Activated naive CD4-positive, alpha-beta T cell treated with Interleukin-2 at 50 U/mL for 16 hours (primary cell): Measurements from ENCODE around the gene KRTAP10-8.
"Not testable (repeated sequence)": the region's sequence is repeated elsewhere in the genome, so short reads cannot be mapped to it uniquely, and the experiment has no call there.

Experiments
- DNase-seq: peaks from one replicate; pipeline ENCODE4 v3.0.0-alpha.2; 2020

KRTAP10-8 gene, protein sequence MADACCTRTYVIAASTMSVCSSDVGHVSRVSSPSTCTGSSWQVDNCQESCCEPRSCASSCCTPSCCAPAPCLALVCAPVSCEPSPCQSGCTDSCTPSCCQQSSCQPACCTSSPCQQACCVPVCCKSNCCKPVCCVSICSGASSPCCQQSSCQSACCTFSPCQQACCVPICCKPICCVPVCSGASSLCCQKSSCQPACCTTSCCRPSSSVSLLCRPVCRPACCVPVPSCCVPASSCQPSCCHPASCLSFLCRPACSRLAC

GRCh38 chr21:44612029-44612486 lies at the start of gene KRTAP10-8:
KRTAP10-8 (plus strand) TSS chr21:44612079; CDS start chr21:44612101, 22 bp downstream.
- DNase-seq = no peak

GRCh38 chr21:44564099-44564498 lies 47.8 kb upstream of the KRTAP10-8 start:
- no peak for DNase-seq

DNA sequence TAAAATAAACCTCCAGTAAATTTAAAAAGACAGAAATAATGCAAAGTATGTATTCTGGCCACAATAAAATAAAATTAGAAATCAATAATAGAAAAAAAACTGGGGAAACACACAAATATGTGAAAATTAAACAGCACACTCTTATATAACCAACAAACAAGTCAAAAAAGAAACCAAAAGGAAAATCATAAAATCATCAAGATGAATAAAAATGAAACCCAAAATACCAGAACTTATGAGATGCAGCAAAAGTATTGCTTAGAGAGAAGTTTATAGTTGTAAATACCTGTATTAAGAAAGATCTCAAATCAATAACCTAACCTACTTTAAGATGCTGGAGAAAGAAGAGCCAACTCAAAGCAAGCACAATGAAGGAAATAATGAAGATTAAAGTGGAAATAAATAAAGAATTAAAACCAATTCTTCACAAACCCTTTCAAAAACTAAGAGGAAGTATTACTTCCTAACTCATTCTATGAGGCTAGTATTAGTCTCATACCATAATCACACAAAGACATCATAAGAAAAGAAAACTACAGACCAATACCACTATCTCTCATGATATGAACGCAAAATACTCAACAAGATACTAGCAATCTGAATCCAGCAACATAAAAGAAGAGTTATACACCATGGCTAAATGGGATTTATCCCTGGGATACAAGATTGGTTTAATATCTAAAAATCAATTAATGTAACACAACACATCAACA lies 46.8 kb upstream of the KRTAP10-8 start:
- no peak for DNase-seq

GRCh38 chr21:44566403-44566802 lies 45.5 kb upstream of the KRTAP10-8 start:
- no peak for DNase-seq

GRCh38 chr21:44567481-44568171 lies 44.3 kb upstream of the KRTAP10-8 start:
- DNase-seq = no peak

DNA sequence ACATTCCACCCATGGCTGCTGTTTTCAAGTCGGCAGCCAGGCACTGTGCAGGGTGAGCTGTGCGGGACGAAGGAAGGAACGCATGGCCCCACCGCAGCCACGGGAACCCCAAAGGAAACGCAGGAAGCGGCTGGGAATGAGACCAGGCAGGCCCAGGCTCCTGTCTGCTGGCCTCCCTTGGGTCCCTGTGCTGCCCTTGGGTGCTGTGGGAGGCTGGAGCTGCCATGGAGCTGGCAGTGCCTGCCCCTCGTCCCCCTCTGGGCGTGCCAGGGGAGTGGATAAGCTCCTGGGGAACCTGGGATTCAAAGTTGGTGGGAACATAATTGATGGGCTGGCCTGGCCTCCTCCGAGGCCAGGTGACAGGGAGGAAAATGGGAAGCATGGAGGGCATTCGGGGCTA lies 43.6 kb upstream of the KRTAP10-8 start:
- no peak for DNase-seq

DNA sequence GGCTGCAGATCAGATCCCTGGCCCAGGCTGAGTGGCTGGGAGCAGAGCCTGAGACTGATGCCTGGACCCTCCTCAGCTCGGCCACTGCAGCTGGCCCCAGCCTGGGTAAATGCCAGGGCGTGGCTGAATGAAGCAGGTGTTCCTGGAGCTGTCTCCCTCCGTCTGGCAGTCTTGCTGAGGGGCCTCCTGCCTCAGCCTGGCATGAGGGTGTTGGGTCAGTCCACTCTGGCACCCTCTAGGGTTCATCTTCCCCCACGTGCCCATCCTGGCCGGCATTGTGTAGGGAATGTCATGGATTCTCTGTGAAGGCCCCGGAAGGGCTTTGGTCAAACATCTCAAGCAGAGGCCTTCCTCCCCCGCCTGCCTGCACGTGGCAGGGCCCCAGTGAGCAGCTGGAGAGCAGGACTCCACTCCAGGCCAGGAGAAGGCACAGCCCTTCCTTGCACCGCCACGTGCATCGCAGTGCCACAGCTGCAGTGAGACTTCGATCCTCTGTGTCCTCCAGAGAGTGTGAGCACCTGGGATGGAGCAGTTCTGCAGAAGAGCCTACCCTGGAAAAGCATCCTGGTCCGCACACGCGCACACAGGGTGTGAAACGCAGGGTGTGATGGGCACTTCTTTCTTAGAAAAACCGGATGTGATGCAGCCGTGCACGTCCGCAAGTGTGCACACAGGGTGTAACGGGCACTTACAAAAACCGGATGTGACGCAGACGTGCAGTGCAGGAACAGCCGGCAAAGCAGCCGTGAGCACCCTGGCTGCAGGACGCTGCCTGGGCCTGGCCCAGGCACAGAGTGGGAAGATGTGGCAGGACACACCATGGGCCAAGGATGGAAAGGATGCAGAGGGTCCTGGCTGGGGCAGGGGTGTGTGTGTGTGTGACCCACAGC lies 43.0 kb upstream of the KRTAP10-8 start:
- no peak for DNase-seq

GRCh38 chr21:44569861-44570517 lies 41.9 kb upstream of the KRTAP10-8 start:
- no peak for DNase-seq

- no peak for DNase-seq
These were observed 40.6 kb upstream of the KRTAP10-8 start for GRCh38 chr21:44571296-44571695.

- DNase-seq = no peak
These were observed 39.8 kb upstream of the KRTAP10-8 start for GRCh38 chr21:44571844-44572782.

DNA sequence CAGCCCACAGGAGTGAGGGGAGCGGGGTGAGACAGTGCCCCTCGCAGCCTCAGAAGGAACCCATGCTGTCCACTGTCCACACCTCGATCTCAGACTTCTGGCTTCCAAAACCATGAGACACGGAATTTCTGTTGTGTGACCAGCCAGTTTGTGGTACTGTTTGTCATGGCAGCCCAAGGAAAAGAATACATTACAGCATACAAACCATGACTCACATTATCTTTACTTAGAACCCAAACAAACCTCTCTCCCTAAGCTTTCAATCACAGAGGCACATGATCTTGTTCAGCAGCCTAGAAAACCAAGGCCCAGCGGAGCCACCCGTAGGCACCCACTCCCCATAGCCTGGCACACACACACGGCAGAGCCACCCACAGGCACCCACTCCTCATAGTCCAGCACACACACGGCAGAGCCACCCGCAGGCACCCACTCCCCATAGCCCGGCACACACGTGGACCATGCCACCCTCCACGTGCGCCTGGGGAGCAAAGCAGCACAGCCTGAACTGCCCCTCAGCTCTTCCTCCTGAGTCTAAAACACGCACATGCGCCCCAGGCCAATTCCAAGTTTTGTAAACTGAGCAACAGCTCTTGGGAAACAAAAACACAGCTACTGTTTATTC lies 38.8 kb upstream of the KRTAP10-8 start:
- DNase-seq = no peak

DNA sequence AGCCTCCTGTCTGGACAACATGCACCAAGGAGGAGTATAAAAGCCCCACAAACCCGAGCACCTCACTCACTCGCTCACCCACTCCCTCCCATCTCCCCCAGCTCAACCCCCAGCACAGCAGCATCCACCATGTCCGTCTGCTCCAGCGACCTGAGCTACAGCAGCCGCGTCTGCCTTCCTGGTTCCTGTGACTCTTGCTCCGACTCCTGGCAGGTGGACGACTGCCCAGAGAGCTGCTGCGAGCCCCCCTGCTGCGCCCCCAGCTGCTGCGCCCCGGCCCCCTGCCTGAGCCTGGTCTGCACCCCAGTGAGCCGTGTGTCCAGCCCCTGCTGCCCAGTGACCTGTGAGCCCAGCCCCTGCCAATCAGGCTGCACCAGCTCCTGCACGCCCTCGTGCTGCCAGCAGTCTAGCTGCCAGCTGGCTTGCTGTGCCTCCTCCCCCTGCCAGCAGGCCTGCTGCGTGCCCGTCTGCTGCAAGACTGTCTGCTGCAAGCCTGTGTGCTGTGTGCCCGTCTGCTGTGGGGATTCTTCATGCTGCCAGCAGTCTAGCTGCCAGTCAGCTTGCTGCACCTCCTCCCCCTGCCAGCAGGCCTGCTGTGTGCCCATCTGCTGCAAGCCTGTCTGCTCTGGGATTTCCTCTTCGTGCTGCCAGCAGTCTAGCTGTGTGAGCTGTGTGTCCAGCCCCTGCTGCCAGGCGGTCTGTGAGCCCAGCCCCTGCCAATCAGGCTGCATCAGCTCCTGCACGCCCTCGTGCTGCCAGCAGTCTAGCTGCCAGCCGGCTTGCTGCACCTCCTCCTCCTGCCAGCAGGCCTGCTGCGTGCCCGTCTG lies 38.0 kb upstream of the KRTAP10-8 start, which contains the start of gene KRTAP10-4:
Gene KRTAP10-4, plus strand, starts transcription at position 100 of the 827 bp plus-strand sequence. Its CDS starts 30 bp downstream, at position 130.
- DNase-seq = not testable (repeated sequence)

GRCh38 chr21:44574457-44575306 lies 37.2 kb upstream of the KRTAP10-8 start:
- DNase-seq = no peak

- DNase-seq = no peak
These were observed 36.4 kb upstream of the KRTAP10-8 start for GRCh38 chr21:44575307-44576024.

DNA sequence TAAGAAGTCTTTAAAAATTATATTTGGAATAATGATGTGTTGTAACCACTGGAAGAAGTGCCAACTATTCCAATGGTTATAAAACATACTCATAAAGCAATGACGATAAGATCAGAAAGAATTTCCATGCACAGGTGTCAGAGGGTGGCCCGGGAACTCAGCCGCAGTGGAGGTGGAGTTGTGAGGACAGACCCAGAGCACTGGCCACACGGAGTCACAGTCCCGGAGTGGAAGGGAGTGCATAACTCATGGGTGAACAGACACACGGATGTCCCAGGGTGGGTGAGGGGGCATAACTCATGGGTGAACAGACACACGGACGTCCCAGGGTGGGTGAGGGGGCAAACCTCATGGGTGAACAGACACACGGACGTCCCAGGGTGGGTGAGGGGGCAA lies 35.9 kb upstream of the KRTAP10-8 start:
- DNase-seq = no peak

- no peak for DNase-seq
These were observed 33.4 kb upstream of the KRTAP10-8 start for GRCh38 chr21:44578371-44579055.
